Measurements from ENCODE around the gene RNASE4. TPM values are rescaled to one million over a fixed set of nuclear protein-coding genes. Genes with fewer than 3 reads are reported as not detected.
"Not testable (repeated sequence)": the region's sequence is repeated elsewhere in the genome, so short reads cannot be mapped to it uniquely, and the experiment has no call there.

Gene RNASE4
- polyA plus RNA-seq, 1 donor, result 4.5 TPM

DNA sequence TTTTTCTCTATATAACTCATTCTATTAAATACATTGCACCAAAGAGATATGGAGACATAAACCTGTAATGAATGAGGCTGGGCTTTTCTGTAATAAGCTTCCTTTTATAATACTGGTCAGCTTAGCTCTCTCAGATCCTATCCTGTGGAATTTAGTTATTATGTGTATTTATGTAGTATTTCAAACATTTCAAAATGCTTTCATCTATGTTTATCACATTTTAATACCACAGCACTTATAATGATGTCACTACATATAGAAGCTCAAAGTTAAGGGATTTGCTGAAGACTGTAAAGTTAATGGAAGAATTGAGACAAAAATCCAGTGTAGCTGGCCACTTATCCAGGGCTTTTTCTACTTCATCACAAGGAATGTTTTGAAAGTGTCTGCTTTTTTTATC lies 15.6 kb downstream of the RNASE4 start:
- DNase-seq, result no peak

DNA sequence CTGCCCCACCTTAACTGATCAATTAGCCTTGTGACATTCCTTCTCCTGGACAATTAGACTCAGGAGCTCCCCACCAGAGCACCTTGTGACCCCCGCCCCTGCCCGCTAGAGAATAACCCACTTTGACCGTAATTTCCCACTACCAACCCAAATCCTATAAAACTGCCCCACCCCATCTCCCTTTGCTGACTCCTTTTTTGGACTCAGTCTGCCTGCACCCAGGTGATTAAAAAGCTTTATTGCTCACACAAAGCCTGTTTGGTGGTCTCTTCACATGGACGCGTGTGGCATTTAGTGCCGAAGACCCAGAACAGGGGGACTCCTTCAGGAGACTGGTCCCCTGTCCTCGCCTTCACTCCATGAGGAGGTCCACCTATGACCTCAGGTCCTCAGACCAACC lies 16.6 kb downstream of the RNASE4 start:
- DNase-seq, result not testable (repeated sequence)

DNA sequence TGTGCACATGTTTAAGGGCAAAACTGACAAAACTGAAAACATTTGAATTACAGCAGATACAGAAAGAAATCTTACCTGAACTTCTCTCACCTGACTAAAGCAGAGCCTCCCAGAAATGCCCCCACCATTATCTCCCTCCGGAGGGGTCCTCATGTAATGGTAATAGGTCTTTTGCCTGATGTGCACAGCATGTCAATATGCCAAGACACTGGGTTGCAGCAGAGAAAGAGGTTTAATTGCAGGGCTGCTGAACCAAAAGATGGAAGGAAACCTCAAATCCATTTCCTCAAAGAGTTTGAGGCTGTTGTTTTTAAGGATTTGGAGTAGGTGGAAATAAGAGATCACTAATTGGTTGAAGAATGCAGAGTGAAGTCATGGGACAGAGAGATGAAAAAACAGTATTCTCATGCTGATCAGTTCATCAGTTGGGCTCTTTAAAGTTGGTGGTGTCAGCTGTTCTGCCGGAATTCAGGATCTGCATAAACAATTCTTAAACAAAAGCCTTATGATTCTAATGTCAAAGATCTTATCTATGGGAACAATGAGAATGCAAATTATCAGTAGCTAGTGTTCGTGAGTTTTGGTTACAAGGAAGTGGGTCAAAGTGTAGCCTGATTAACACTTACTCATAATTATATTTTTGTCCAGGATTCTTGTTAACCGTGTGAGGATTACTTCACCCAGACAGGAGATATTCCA lies 22.4 kb downstream of the RNASE4 start:
- DNase-seq, result no peak

DNA sequence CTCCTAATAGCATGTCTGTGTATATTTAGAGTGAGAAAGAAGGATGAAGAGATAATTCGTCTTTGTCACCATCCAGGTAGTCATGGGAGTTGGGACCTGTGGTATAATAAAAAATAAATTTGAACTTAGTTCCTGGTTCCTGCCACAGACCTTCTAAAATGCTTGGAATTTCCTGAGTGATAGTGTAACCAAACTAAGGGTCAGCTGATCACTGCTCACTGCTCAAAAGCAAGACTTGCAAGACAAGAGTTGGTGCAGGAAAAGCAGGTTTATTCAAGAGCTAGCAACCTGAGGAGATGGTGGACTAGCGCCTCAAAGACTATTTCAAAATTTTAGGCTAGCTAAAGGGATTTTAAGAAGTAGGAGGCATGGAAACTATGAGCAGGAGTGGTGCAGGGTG lies 23.3 kb downstream of the RNASE4 start:
- DNase-seq, result no peak

DNA sequence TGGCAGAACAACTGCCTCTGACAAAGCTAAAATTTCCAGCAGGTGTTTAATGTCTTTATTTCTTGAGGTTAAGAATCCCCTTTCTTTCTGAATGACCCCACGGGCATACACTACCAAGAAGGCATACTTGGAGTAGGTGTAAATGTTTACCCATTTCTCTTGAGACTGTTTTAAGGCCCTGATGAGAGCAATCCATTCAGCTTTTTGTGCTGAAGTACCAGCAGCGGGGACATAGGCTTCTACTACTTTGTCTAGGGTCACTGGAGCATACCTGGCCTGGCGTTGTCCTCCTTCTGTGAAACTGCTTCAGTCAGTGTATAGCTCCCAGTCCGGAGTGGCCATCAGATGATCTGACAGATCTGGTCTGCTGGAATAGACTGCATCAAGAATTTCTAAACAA lies 26.9 kb downstream of the RNASE4 start:
- no peak for DNase-seq

DNA sequence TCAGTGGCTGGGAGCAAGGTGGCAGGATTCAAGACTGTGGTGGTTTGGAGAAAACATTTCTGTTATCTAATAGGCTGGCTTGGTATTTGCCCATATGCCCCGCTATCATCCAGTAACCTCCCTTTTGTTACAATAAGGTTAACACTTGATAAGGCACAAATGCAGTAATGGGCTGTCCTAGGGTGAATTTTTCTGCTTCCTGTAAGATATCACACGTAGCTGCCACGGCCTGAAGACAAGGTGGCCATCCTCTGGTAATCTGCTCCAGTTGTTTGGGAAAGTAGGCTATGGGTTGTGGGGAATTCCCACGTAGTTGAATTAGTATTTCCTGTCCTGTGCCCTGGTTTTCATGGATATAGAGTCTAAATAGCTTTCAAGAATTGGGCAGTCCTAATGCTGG lies 27.3 kb downstream of the RNASE4 start:
- no peak for DNase-seq

DNA sequence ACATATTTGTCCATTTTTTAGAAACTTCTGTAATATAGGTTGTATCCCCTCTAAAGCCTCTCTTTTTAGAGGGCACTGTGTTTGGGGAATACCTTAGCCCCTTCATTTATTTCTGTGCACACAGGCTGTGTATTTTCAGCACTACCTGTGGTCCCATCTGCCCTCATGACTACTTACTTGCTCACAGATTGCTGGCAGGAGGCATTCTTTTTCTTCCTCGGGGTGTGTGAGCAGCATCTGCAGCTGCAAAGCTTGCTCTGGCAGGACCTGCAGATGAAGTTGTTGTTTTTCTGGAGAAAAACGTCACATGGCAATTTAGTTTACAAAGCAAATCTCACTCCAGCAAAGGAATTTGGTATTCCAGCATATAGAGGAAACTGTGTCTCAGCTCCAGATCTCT lies 28.5 kb downstream of the RNASE4 start:
- DNase-seq, result no peak

DNA sequence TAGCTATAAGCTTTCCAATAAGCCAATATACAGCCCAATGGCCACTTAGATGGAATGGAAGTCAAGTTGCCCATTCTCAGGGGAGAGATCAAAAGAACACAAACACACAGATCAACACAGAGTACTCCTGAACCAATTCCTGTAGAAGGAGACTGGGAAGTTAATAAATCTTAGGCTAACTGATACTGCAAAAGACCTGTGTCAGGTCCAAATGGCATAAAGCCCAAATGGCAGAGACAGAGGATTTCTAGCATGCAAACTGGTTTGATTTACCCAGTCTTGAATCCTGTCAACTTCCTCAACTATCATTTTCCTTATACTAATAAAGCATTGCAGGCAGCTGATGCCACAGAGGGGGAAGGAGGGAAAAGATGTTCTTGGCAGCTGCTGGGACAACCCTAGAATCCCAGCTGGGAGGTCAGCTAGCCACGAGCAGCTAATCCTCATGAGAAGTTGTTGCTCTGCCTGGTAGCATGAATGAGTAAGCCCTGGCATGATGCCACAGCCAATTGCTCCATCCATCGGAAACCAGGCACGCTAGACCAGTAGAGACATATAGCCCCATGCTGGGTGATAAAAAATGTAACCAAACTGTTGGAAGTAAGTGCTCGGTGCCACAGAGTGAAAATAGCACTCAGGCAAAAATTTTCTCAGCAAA lies 30.4 kb downstream of the RNASE4 start:
- no peak for DNase-seq

DNA sequence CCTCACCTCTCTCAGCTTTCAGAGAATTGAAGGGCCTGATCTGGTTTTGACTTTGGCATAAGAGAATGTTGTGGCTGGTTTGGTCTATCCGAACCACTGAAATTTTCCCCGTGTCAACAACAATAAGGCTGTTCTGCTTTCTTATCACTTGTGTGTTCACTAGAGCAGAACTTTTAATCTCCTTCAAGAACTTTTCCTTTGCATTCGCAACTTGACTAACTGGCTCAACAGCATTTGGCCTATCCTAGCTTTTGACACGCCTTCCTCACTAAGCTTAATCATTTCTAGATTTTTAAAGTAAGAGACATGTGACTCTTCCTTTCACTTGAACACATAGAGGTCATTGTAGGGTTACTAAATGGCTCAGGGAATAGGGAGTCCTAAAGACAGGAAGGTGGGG lies 35.4 kb downstream of the RNASE4 start:
- DNase-seq, result no peak

DNA sequence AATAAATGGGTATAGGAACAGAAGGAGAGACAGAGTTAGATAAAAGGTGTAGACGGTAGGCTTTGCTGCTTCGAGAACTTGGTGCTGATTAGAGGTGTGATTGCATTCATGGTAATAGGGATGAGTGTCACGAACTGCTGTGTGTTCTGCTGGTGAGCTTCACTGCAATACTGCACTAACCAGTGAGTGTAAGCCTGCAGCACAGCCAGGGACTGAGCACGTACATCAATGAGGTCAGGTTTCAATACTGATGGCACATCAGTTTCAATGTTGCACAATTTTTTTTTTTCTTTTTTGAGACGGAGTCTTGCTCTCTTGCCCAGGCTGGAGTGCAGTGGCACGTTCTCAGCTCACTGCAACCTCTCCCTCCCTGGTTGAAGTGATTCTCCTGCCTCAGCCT lies 36.4 kb downstream of the RNASE4 start:
- no peak for DNase-seq

DNA sequence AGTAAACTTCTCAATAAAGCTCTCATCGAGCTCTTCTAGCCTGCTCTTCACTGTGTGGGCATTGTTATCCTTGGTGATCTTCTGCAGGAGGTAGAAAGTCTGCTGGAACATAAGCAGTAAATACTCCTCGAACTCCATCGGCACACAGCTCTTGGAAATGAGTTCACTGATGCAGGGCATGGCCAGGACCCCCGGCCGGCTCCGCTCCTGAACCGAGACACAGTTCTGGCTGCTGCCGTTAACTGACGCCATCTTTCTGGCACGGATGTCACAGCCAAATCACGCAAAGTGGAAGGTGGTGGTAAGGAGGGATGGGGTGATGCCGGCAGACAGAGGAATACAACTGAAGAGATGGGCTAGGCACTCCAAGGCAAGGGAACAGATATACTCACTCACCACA lies 37.7 kb downstream of the RNASE4 start:
- DNase-seq, result no peak

DNA sequence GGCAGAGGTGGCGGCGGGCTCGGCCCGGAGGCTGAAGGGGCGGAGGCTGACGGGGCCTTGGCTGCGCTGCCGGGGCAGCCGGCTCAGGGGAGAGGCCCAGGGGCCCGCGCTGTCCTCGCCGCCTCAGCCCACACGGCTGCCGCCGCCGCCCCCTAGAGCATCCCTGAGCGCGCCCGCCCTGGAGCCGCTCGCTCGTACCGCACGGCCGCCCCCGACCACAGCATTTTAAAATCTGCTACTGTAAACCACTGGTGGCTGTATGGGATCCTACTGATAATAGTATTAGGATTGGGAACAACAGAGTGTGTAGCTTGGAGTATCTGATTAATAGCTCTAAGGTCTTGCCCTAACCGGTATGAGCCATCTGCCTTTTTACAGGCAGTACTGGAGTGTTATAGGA lies 39.1 kb downstream of the RNASE4 start:
- DNase-seq, result no peak

DNA sequence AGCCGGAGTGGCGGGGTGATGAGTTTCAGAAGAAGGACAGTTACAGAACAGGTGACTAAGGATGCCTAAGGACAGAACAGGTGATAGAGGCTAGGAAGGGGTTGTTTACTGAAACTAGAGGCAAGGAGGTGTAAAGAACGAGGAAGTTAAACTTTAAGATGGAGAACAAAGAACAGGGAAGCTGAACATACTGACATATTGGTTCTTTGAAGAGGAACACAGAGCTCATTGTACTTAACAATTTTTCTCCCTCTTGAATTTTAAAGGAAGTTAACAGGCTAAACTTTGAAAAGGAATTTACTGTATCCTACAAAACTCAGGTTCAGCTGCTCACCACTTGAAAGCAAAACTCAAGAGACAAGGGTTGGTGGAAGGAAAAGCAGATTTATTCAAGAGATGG lies 41.8 kb downstream of the RNASE4 start:
- DNase-seq, result not testable (repeated sequence)

DNA sequence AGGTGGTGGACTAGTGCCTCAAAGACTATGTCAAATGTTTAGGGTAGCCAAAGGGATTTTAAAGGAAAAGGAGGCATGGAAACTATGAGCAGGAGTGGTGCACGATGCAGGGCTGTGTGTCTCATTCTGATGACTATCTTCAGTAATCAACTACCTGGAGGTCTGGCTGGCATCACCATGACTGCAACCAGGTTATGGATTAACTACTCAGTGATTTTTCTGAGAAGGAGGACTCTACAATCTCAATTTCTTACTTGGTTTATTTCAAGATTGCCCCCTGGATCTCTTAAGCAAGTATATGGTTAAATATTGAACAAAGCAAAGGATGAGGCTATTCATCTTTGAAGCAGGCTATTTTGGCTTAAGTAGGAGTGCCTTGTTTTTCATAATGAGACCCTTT lies 42.2 kb downstream of the RNASE4 start:
- DNase-seq, result no peak

DNA sequence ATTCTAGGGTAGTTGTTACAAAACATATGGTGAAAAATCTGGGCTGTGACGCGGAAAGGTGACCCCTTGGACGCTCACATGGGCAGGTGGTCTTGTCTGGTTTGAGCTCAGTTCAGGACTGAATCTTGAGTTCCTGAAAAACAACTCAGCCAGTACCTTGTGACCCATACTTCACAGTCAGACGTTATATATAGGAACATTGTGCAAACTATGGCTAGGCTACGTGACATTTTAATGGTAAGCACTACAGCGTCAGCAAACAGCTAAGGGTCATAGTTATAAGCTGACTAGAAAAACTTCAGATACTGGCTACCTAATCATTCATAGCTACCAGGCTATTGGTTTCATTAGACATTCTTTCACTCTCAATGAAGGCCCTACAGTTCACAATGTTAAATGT lies 46.5 kb downstream of the RNASE4 start:
- no peak for DNase-seq

DNA sequence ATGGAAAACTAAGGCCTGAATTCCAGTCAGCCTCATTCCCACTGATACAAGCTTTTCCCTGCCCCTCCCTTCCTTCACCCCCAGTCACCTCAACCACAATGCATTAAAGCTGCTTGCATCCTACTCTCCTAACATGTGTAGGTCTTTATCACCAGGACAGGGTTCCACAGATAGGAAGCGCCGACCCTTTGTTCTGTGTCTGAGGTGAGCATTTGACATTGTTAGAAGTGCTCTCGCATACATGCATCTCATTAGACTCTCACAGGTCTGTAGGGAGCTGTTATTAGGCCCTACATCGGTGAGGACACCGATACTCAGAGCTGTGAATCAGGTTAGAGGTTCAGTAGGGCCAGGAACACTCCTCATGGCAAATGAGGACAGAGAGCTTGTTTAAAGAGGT lies 48.1 kb downstream of the RNASE4 start:
- DNase-seq, result no peak

DNA sequence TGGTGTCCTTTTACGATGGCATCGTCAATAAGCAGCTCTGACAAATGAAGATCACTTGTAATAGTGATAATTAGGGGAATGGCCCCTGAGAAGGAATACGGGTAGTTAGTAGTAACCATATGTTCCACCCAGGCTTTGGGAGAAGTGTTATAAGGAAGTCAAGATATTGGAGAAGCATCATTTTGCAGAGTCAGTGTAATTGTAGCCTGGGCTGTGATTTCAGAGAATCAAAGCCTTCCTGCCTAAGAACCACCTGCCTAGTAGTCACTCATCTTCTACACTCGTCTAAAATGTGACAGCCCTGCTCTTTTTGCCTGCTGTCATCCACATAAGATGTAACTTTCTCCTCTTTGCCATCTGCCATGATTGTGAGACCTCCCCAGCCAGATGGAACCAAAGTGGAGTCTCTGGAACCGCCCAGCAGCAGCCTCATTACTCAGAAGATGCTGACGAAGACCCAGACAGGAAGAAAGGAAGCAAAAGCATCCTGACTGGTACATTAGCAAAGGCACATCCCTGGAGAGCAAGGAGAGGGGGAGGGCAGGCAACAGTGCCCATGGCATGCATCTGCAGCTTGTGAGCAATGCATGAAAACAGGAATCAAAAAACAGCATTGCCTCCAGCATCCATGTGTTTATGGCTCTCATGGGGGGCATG lies 48.7 kb downstream of the RNASE4 start:
- no peak for DNase-seq

DNA sequence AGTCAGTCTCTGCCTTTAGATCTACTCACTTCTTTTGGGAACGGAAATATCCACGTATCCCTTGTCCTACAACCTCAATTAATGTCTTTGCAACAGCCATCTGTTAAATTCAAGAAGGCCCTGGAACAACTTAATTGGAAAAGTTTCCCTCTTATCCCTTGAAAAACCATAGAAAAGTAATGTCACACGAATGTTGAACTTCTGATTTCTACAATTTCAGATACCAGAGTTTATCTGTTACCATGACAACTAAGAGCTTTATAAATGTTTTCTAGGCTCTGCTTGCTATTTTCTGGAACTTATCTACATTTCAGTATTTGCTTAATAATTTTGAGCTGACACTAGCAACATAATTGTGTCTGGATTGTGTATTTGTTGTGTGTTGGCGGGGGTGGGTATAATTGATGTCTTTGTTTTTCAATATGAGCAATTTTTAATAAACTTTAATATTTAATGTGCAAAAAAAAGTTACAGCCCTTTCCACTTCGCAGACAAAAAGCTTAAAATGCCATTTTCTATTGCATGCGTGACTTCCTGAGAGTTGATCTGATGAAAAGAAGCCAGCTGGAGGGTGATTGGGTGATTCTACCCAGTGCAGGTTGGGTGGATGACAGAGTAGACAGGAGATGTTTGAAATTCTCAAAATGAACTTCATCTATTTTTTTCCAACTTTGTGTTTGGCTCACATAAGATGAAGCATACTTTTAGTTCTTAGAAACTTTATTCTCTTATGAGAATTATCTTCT lies 49.5 kb downstream of the RNASE4 start:
- DNase-seq, result no peak

DNA sequence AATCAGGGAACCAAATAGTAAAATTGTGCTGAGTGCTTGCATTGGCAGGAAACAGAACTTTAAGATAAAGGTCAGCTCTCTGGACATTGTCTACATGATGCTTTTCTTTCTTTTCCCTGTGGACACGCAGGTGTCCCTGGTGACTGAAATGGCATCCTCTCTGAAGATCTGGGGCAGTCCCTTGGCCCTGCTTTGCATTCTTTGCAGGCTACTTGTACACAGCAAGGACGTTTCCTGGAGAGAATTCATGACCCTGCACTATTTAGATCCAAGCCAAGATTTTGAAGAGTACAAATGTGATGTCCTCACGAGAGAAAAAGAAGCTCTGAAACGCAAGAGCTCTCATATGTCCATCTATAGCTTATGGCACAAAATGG lies 50.1 kb downstream of the RNASE4 start:
- no peak for DNase-seq

DNA sequence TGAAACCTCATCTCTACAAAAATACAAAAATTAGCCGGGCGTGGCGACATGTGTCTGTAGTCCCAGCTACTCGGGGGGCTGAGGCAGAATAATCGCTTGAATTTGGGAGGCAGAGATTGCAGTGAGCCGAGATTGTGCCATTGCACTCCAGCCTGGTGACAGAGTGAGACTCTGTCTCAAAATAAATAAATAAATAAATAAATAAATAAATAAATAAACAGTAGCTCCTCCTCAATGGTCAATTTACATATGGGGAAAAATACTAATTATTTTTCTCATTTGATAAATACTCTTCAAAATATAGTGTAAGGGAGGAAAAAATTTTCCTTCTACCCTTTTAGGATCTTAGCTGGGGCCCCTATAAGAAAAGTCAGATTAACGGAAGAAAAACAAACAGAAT lies 53.9 kb downstream of the RNASE4 start:
- not testable (repeated sequence) for DNase-seq

DNA sequence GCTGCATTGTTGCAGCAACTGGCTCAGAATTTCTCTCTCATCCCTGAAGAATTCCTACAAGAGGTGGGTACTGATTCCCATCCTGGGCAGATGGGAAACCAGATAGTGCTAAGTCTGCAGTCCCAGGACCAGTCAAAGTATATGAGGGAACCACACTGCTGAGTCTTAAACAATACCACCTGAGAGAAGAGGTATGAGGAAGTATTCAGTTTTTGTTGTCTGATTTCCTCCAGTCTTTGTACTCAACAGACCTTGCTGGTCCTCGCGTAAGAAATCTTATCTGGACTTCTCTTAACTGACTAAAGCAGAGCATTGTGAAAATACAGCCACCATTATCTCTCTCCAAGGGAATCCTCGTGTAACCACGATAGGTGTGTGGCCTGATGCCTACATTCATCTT lies 57.8 kb downstream of the RNASE4 start:
- no peak for DNase-seq

DNA sequence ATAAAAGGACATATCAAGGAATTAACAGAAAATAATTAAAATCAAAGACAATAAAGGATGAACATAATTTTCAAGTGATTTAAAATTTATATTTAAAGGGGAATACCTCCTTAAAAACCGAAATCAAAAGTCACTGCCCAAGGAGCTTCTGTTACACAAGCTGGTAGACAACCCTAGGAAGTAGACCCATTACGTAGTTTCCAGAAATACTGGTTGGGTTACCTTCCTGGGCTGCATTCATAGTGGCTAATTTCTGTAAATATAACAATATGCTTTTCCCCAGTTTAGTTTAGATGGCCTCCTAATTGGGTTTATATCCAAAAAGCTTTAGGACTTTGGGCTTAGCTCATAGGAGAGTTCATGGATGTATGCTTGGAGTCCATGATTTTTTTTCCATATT lies 59.2 kb downstream of the RNASE4 start:
- no peak for DNase-seq

DNA sequence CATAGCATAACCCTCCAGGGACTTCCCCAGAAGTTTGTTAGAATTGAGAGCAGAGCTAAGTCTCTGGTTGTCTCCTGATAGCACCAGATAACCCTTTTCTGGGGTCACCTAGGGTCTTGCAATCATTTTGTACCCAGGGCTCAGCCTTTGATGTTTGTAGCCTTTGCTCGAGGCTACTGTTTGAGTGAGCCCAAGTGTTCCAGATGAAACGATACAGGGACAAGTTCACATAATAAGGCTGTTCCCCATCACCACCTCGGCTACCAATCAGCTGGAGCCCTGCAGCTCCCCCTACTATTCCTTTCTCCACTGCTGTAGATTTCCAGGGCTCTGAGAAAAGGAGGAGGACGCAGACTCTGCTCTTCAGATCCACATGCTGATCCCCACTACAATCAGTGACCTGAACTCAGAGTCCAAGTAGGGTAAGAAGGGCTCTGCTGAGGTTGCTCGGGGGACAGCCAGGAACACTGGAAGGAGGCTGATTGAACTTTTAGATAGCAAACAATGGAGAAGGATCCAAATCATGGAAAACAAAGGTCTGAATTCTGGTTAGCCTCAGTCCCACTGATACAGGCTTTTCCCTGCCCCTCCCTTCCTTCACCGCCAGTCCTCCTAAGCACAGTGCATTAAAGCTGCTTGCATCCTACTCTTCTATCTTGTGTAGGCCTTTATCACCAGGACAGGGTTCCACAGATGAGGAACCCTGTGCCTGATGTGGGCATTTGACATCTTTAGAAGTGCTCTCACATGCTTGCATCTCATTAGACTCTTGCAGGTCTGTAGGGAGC lies 61.4 kb downstream of the RNASE4 start, which contains the start of gene EDDM3A:
TSS of gene EDDM3A (plus strand) at position 317 of the 788 bp plus-strand sequence. CDS start 1,694 bp downstream, outside the sequence.
- no peak for DNase-seq

Measured in hindlimb muscle (tissue), 1 donor.